IPS-20b (cell line): Measurements from ENCODE around the gene SPDYE6.
"Not testable (repeated sequence)": the region's sequence is repeated elsewhere in the genome, so short reads cannot be mapped to it uniquely, and the experiment has no call there.

Source experiments
- H3K27ac ChIP-seq: one replicate; pipeline ENCODE4 v1.5.1; 2013; ENCODE audit warnings: low read length
- H3K27me3 ChIP-seq: 2 replicates; pipeline ENCODE4 v1.6.1; 2013; ENCODE audit warnings: mild to moderate bottlenecking, low read length, inconsistent platforms; ENCODE audit not compliant: insufficient read depth
- H3K36me3 ChIP-seq: 2 replicates; pipeline ENCODE4 v1.6.1; 2013; ENCODE audit warnings: low read depth, mild to moderate bottlenecking, inconsistent platforms, low read length, moderate library complexity; ENCODE audit not compliant: insufficient read depth
- H3K4me1 ChIP-seq: 2 replicates; pipeline ENCODE4 v1.6.1; 2013; ENCODE audit warnings: mild to moderate bottlenecking, control low read depth, inconsistent platforms, low read length, moderate library complexity; ENCODE audit not compliant: insufficient read depth
- H3K4me3 ChIP-seq: 2 replicates; pipeline ENCODE4 v1.5.1; 2013; ENCODE audit warnings: mild to moderate bottlenecking, low read length, inconsistent platforms
- H3K9ac ChIP-seq: 2 replicates; pipeline ENCODE4 v1.6.1; 2013; ENCODE audit warnings: low read depth, mild to moderate bottlenecking, inconsistent platforms, low read length, moderate library complexity
- H3K9me3 ChIP-seq: 2 replicates; pipeline ENCODE4 v1.6.1; 2013; ENCODE audit warnings: mild to moderate bottlenecking, low read depth, low read length, inconsistent platforms; ENCODE audit not compliant: insufficient read depth

SPDYE6 gene

GRCh38 chr7:102356344-102356743, at the start of gene SPDYE6:
TSS of gene SPDYE6 (minus strand) at chr7:102356444. CDS start at chr7:102356023, 421 bp downstream.
- not testable (repeated sequence) for H3K27ac ChIP-seq, H3K4me1 ChIP-seq, H3K9ac ChIP-seq, H3K27me3 ChIP-seq, H3K9me3 ChIP-seq, H3K36me3 ChIP-seq, H3K4me3 ChIP-seq

- H3K36me3 ChIP-seq: peaks cover 95% of the 10 kb centered on the region
- not testable (repeated sequence) for H3K4me3 ChIP-seq, H3K9ac ChIP-seq, H3K27ac ChIP-seq, H3K9me3 ChIP-seq, H3K27me3 ChIP-seq, H3K4me1 ChIP-seq
Observed at GRCh38 chr7:102404862-102405188, 48.6 kb upstream of the SPDYE6 start.

- Histone ChIP-seq H3K9me3 (no peaks in the 10 kb centered on the region), H3K4me3 (no peak overlapping the region), H3K36me3 (peaks cover 96% of the 10 kb centered on the region), H3K9ac (no peak overlapping the region), H3K27ac (no peak overlapping the region), H3K4me1 (no peaks in the 10 kb centered on the region), H3K27me3 (no peaks in the 10 kb centered on the region)
Observed at GRCh38 chr7:102404005-102404861, 48.0 kb upstream of the SPDYE6 start.

- H3K36me3 ChIP-seq: peaks cover 97% of the 10 kb centered on the region
- no peak overlapping the region for H3K27ac ChIP-seq
- no peak overlapping the region for H3K9ac ChIP-seq
Observed at GRCh38 chr7:102403563-102403962, 47.3 kb upstream of the SPDYE6 start.

GRCh38 chr7:102400360-102400759, 44.1 kb upstream of the SPDYE6 start:
- no peaks in the 10 kb centered on the region for H3K9me3 ChIP-seq
- peaks cover 2% of the 10 kb centered on the region; the same call in 1 of the 2 replicates for H3K4me1 ChIP-seq
- H3K27ac ChIP-seq: no peak overlapping the region
- peaks cover 67% of the 10 kb centered on the region for H3K36me3 ChIP-seq
- no peaks in the 10 kb centered on the region for H3K27me3 ChIP-seq
- no peak overlapping the region for H3K4me3 ChIP-seq
- no peak overlapping the region for H3K9ac ChIP-seq

More at GRCh38 chr7:102403563-102403962, 47.3 kb upstream of the SPDYE6 start:
- Histone ChIP-seq H3K9me3 (no peaks in the 10 kb centered on the region), H3K27me3 (no peaks in the 10 kb centered on the region), H3K4me1 (no peaks in the 10 kb centered on the region), H3K4me3 (no peak overlapping the region)

- no peak overlapping the region for H3K4me3 ChIP-seq
- H3K27ac ChIP-seq: no peak overlapping the region
- H3K9ac ChIP-seq: no peak overlapping the region
- no peaks in the 10 kb centered on the region for H3K9me3 ChIP-seq
- H3K4me1 ChIP-seq: peaks cover 4% of the 10 kb centered on the region; the same call in 1 of the 2 replicates
- H3K27me3 ChIP-seq: no peaks in the 10 kb centered on the region
- H3K36me3 ChIP-seq: peaks cover 50% of the 10 kb centered on the region
Observed at GRCh38 chr7:102398543-102398942, 42.3 kb upstream of the SPDYE6 start.

- H3K27ac ChIP-seq: peak overlapping the region; percentile 91
- peak overlapping the region; percentile 94 for H3K9ac ChIP-seq
- peaks cover 4% of the 10 kb centered on the region; the same call in 1 of the 2 replicates for H3K4me1 ChIP-seq
- peaks cover 41% of the 10 kb centered on the region for H3K36me3 ChIP-seq
- H3K4me3 ChIP-seq: peak overlapping the region; percentile 91
- H3K9me3 ChIP-seq: no peaks in the 10 kb centered on the region
- no peaks in the 10 kb centered on the region for H3K27me3 ChIP-seq
Observed at GRCh38 chr7:102396710-102397019, 40.4 kb upstream of the SPDYE6 start.

DNA sequence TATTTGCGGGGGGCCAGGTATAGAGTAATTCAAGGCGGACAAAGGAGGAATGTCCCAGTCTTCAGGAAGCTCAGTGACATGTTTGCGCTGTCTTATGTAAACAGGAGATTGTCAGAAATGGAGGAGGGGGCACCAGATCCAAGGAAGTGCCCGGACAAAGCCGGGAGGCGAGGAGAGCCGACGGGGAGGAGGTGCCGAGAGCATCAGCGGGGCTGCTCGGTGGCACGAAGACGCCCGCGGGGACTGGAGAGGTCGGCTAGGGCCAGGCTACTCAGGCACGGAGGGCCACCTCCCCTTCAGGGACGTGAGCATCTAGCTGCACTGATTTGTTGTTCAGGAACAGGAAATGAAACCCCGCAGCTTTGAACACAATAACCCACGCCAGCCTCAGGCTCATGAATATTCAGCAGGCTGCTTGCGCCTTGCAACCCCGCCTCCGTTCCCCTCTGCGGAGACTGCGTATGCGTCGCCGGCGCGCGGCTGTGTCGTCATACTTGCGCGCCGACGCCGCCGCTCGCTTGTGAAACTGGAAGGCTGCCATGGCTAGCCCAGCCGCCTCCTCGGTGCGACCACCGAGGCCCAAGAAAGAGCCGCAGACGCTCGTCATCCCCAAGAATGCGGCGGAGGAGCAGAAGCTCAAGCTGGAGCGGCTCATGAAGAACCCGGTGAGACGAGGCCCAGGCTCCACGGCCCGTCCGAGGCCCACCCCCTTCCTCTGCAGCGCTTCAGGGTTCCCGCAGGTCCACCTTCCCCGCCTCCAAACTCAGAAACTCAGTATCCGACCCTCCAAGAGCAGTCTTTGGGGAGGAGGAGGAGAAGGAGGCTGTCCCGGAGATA, 39.8 kb upstream of the SPDYE6 start, which contains the start of gene PRKRIP1:
PRKRIP1 (plus strand) TSS at position 491 of the 837 bp plus-strand sequence; CDS start at position 540, 49 bp downstream.
- H3K9me3 ChIP-seq: no peaks in the 10 kb centered on the region
- H3K27me3 ChIP-seq: no peaks in the 10 kb centered on the region
- peaks cover 38% of the 10 kb centered on the region for H3K36me3 ChIP-seq
- H3K9ac ChIP-seq: peak within 1 kb of the TSS; percentile 94
- peaks cover 4% of the 10 kb centered on the region; the same call in 1 of the 2 replicates for H3K4me1 ChIP-seq
- H3K27ac ChIP-seq: peak within 1 kb of the TSS; percentile 91
- peak within 1 kb of the TSS; percentile 91 for H3K4me3 ChIP-seq

DNA sequence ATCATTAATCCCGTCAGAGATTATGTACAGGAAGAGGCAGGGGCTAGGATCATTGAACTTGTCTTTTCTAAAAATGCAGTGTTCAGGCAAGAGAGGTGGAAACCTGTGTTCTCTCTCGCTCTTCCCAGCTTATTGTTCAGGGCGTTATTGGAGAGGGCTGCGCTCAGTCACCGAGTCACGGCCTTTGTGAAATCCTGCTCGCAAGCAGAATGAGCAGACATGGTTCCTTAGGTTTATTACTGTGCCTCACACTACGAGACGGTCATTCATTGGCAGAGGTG, 39.3 kb upstream of the SPDYE6 start:
- peaks cover 33% of the 10 kb centered on the region for H3K36me3 ChIP-seq
- no peaks in the 10 kb centered on the region for H3K9me3 ChIP-seq
- no peaks in the 10 kb centered on the region for H3K27me3 ChIP-seq
- H3K4me1 ChIP-seq: peaks cover 4% of the 10 kb centered on the region; the same call in 1 of the 2 replicates
- H3K9ac ChIP-seq: peak overlapping the region; percentile 94
- peak overlapping the region; percentile 81 for H3K27ac ChIP-seq
- H3K4me3 ChIP-seq: peak overlapping the region; percentile 91

GRCh38 chr7:102393467-102393866, 37.2 kb upstream of the SPDYE6 start:
- Histone ChIP-seq H3K36me3 (peaks cover 12% of the 10 kb centered on the region), H3K27ac (no peak overlapping the region), H3K9me3 (no peaks in the 10 kb centered on the region), H3K9ac (no peak overlapping the region), H3K4me3 (no peak overlapping the region), H3K4me1 (peaks cover 4% of the 10 kb centered on the region; the same call in 1 of the 2 replicates), H3K27me3 (no peaks in the 10 kb centered on the region)

GRCh38 chr7:102392330-102392729, 36.1 kb upstream of the SPDYE6 start:
- Histone ChIP-seq H3K4me3 (no peak overlapping the region), H3K27me3 (no peaks in the 10 kb centered on the region), H3K27ac (no peak overlapping the region), H3K4me1 (peaks cover 4% of the 10 kb centered on the region; the same call in 1 of the 2 replicates), H3K9ac (no peak overlapping the region), H3K36me3 (peaks cover 11% of the 10 kb centered on the region), H3K9me3 (no peaks in the 10 kb centered on the region)
